Osteoblast (primary cell): Measurements from ENCODE around the gene COL27A1. TPM values are rescaled to one million over a fixed set of nuclear protein-coding genes. Genes with fewer than 3 reads are reported as not detected.

Experiments used
- DNase-seq: peaks from one replicate; pipeline ENCODE4 v3.0.0; 2011; ENCODE audit warnings: low spot score, mixed read lengths; ENCODE audit not compliant: insufficient read length; ENCODE audit errors: missing footprints
- H2AFZ ChIP-seq: 2 replicates; pipeline ENCODE4 v1.6.0; 2011; ENCODE audit warnings: mild to moderate bottlenecking, low read length
- H3K27ac ChIP-seq: 2 replicates; pipeline ENCODE4 v1.5.1; 2011; ENCODE audit warnings: mild to moderate bottlenecking, low read depth, low read length, moderate library complexity
- H3K27me3 ChIP-seq: 2 replicates; pipeline ENCODE4 v1.6.0; 2012; ENCODE audit warnings: mild to moderate bottlenecking, control low read depth, inconsistent platforms, low read length, moderate library complexity; ENCODE audit not compliant: insufficient read depth
- H3K36me3 ChIP-seq: 2 replicates; pipeline ENCODE4 v1.5.1; 2011; ENCODE audit warnings: mild to moderate bottlenecking, low read length, control low read depth, moderate library complexity; ENCODE audit not compliant: insufficient read depth
- H3K4me1 ChIP-seq: 2 replicates; pipeline ENCODE4 v1.5.1; 2011; ENCODE audit warnings: mild to moderate bottlenecking, low read length, control low read depth, moderate library complexity; ENCODE audit not compliant: insufficient read depth
- H3K4me2 ChIP-seq: 2 replicates; pipeline ENCODE4 v1.6.0; 2011; ENCODE audit warnings: mild to moderate bottlenecking, low read length; ENCODE audit not compliant: insufficient read depth
- H3K4me3 ChIP-seq: fragments of 200-600 bp; sonication (generic); 3 replicates; pipeline ENCODE4 v1.5.1; 2012; ENCODE audit warnings: mild to moderate bottlenecking, low read length, inconsistent platforms; ENCODE audit not compliant: insufficient read depth
- H3K79me2 ChIP-seq: 2 replicates; pipeline ENCODE4 v1.6.0; 2012; ENCODE audit warnings: mild to moderate bottlenecking, low read length, control low read depth, inconsistent platforms; ENCODE audit not compliant: insufficient read depth
- H3K9me3 ChIP-seq: 2 replicates; pipeline ENCODE4 v1.5.1; 2011; ENCODE audit warnings: low read depth, low read length, control low read depth
- H4K20me1 ChIP-seq: 2 replicates; pipeline ENCODE4 v1.6.0; 2012; ENCODE audit warnings: mild to moderate bottlenecking, low read length, control low read depth; ENCODE audit not compliant: insufficient read depth
- total RNA-seq: library from RNA; depleted of rRNA; stranded (reverse); fragments of >200 nt; gene quantifications from 2 replicates; pipeline ENCODE4 v1.2.3, GENCODE V29; 2012
- TF ChIP-seq, protein P1 (sequence below): IDR thresholded peaks from 2 replicates; pipeline ENCODE4 v1.5.1; 2011; ENCODE audit warnings: mild to moderate bottlenecking, low read depth, low read length, moderate library complexity; ENCODE audit errors: extremely low read depth

Gene COL27A1
- total RNA-seq, 1 donor = 10.1 TPM

DNA sequence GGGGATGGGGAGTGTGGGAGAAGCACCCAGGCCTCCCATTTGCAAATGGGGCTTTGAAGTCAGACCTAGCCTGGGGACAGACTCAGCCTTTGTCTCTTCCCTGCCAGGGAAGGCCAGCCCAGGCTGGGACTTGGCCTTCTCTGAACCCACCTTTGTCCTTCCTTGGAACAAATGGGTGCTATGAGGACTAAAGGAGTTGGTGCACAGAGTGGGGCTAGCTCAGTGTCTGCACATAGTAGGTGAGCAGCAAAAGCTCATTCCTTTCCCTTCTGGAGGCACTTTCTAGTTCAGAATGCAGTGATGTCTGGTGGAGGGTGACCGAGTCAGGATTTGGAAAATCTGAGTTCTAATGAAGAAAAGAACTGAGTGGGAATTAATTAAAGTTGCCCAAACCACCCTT, 37.2 kb downstream of the COL27A1 start:
- no peaks in the 10 kb centered on the region for H3K9me3 ChIP-seq
- no peak overlapping the region for H3K4me2 ChIP-seq
- no peaks in the 10 kb centered on the region for H3K4me1 ChIP-seq
- no peaks in the 10 kb centered on the region for H4K20me1 ChIP-seq
- no peak overlapping the region for H2AFZ ChIP-seq
- H3K27ac ChIP-seq = no peak overlapping the region
- no peaks in the 10 kb centered on the region for H3K79me2 ChIP-seq
- TF ChIP-seq, protein P1, sequence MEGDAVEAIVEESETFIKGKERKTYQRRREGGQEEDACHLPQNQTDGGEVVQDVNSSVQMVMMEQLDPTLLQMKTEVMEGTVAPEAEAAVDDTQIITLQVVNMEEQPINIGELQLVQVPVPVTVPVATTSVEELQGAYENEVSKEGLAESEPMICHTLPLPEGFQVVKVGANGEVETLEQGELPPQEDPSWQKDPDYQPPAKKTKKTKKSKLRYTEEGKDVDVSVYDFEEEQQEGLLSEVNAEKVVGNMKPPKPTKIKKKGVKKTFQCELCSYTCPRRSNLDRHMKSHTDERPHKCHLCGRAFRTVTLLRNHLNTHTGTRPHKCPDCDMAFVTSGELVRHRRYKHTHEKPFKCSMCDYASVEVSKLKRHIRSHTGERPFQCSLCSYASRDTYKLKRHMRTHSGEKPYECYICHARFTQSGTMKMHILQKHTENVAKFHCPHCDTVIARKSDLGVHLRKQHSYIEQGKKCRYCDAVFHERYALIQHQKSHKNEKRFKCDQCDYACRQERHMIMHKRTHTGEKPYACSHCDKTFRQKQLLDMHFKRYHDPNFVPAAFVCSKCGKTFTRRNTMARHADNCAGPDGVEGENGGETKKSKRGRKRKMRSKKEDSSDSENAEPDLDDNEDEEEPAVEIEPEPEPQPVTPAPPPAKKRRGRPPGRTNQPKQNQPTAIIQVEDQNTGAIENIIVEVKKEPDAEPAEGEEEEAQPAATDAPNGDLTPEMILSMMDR = no peak
- DNase-seq = no peak
- H3K4me3 ChIP-seq = no peak overlapping the region
- H3K36me3 ChIP-seq = no peaks in the 10 kb centered on the region
- H3K27me3 ChIP-seq = no peaks in the 10 kb centered on the region

DNA sequence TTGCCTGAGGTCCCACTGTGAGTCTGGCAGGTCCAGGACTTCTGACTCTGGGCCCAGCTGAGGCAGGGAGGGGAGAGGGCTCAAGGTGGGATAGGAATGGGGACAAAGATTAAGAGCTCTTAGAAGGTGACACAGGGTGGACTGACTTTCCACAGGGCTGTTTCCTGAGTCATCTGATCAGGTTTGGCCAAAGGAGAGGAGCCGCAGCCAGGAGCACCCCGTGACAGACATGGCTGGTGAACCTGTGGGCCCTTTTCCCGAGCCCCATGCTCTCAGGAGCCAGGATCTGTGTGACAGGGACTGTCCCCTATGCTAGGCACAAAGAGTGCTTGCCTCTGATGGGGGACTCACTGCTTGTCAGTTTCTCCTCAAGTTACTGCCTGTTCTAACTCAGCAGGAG, 37.8 kb downstream of the COL27A1 start:
- peak; percentile 29 for DNase-seq
- Histone ChIP-seq H3K4me2 (no peak overlapping the region), H3K27ac (no peak overlapping the region), H3K4me1 (no peaks in the 10 kb centered on the region), H3K9me3 (no peaks in the 10 kb centered on the region), H2AFZ (no peak overlapping the region), H3K79me2 (no peaks in the 10 kb centered on the region), H3K4me3 (no peak overlapping the region), H4K20me1 (no peaks in the 10 kb centered on the region), H3K36me3 (no peaks in the 10 kb centered on the region), H3K27me3 (no peaks in the 10 kb centered on the region)
- TF ChIP-seq, protein P1 = no peak

DNA sequence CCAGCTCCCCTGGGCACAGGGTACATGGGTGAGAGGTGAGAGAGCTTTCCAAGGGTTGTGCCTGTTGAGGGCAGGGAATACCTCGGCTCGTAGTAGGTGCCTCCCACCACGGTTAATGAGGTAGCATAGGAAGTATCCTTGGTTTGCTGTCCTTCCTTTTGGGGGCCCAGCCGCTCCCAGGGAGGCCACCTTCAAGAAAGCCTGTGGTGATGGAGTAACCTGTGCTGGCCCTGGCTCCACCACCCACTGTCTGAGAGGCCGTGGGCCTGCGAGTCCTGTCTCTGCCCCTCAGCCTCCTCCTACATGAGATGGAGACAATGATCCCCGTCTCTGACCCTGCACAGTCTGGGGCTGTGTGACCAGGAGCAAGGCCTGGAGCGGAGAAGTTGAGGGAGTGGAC, 40.8 kb downstream of the COL27A1 start:
- H3K4me3 ChIP-seq = no peak overlapping the region
- H3K36me3 ChIP-seq = peaks cover 4% of the 10 kb centered on the region

DNA sequence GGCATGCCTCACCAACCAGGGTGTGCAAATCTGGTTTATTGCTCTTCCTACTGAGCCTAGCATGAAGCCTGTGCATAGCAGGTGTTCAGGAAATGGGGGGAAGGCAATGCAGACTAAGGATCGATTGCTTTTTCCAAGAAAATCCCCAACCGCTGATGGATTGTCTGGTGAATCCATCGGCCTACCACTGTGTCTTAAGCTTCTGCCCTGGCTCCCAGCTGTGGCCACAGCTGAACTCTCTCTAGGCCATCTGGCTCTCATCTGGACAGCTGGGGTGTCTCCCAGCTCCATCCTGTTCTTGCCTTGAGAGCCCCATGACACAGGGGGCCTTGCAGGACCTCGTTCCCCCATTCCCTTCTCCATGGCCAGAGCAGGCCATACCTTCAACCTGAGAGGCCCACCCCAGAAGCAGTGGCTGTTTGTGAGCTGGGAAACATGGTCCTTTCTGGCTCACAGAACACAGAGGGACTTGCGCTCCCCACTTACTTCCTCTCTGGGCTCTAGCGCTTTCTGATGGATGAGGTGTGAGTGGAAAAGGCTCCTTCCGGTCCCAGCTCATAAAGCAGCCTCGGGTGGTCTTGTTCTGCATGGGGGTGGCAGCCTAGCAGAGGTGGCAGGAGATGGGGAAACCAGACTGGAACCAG, 41.8 kb downstream of the COL27A1 start:
- Histone ChIP-seq H3K9me3 (no peaks in the 10 kb centered on the region), H3K4me1 (no peaks in the 10 kb centered on the region), H3K79me2 (no peaks in the 10 kb centered on the region), H3K4me2 (no peak overlapping the region), H4K20me1 (no peaks in the 10 kb centered on the region), H2AFZ (no peak overlapping the region), H3K27ac (no peak overlapping the region), H3K27me3 (no peaks in the 10 kb centered on the region), H3K36me3 (peaks cover 4% of the 10 kb centered on the region), H3K4me3 (no peak overlapping the region)
- TF ChIP-seq, protein P1 = no peak
- DNase-seq = peak; percentile 56

More for the DNA sequence above, 40.8 kb downstream of the COL27A1 start:
- Histone ChIP-seq H2AFZ (no peak overlapping the region), H3K27ac (no peak overlapping the region), H3K27me3 (no peaks in the 10 kb centered on the region), H4K20me1 (no peaks in the 10 kb centered on the region), H3K79me2 (no peaks in the 10 kb centered on the region), H3K4me2 (no peak overlapping the region), H3K4me1 (no peaks in the 10 kb centered on the region), H3K9me3 (no peaks in the 10 kb centered on the region)
- peak; percentile 23 for DNase-seq
- TF ChIP-seq, protein P1 = no peak
